Body of pancreas (tissue), 4 donors: ENCODE measurements around the gene GALNT14.

Source experiments
- POLR2A ChIP-seq, 3 donors: fragments of 450-650 bp; IDR thresholded peaks; one replicate each; pipeline ENCODE4 v1.6.1; 2016; ENCODE audit warnings: antibody characterized with exemption in 3 of 3, mild to moderate bottlenecking in 2 of 3
- TF ChIP-seq, protein P1 (sequence below), 7 experiments: fragments of 450-650 bp in 4 of 7; fragments of 200-600 bp in 3 of 7; sonication (generic) in 3 of 7; IDR thresholded peaks; one replicate each; pipeline ENCODE4 v1.5.1; 2016 to 2019; ENCODE audit warnings: antibody characterized with exemption in 7 of 7

DNA sequence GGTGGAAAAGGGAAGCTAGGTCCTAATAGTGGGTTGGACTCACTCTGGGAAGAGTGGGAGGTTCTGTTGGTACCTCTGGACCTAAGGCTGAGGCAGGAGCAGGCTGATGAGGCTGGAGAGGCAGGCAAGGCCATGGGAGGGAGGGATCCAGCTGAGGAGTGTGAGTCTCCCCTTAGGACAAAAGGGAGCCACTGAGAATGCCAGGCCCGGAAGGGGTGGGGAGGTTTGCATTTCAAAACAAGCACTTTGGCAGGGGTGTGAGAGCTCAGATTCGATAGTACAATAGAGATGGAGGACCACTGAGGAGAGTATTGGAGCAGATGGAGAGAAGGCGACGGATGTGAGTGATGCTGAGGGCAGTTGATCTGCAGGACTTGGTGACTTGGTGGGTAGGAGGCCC lies 198.9 kb downstream of the GALNT14 start:
- TF ChIP-seq, protein P1, sequence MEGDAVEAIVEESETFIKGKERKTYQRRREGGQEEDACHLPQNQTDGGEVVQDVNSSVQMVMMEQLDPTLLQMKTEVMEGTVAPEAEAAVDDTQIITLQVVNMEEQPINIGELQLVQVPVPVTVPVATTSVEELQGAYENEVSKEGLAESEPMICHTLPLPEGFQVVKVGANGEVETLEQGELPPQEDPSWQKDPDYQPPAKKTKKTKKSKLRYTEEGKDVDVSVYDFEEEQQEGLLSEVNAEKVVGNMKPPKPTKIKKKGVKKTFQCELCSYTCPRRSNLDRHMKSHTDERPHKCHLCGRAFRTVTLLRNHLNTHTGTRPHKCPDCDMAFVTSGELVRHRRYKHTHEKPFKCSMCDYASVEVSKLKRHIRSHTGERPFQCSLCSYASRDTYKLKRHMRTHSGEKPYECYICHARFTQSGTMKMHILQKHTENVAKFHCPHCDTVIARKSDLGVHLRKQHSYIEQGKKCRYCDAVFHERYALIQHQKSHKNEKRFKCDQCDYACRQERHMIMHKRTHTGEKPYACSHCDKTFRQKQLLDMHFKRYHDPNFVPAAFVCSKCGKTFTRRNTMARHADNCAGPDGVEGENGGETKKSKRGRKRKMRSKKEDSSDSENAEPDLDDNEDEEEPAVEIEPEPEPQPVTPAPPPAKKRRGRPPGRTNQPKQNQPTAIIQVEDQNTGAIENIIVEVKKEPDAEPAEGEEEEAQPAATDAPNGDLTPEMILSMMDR (IDR thresholded peaks at IDR 0.05): no peak
- no peak for TF ChIP-seq POLR2A (IDR thresholded peaks at IDR 0.05)
